Body of pancreas (tissue), 4 donors: ENCODE results near the gene ACSS3. TPM values are rescaled to one million over a fixed set of nuclear protein-coding genes. Genes with fewer than 3 reads are reported as not detected.

Experiments used
- ATAC-seq: fragments of 150-250 bp; one replicate; pipeline ENCODE4 v1.9.1; 2016
- DNase-seq, 4 donors: peaks; one replicate each; pipeline ENCODE4 v3.0.0-alpha.2; 2019
- H3K27ac ChIP-seq, 4 donors: fragments of 200-600 bp; sonication (generic); 1 replicate in 3 of 4; 2 replicates in 1 of 4; pipeline versions ENCODE4 v1.5.1 to v1.6.1; 2016 to 2019; ENCODE audit warnings: mild to moderate bottlenecking in 1 of 4, mixed read lengths in 1 of 4, moderate library complexity in 1 of 4
- H3K27me3 ChIP-seq, 2 donors: fragments of 200-600 bp; sonication (generic); one replicate each; pipeline ENCODE4 v1.6.0; 2016; ENCODE audit warnings: mild to moderate bottlenecking in 1 of 2
- H3K36me3 ChIP-seq, 2 donors: fragments of 200-600 bp; sonication (generic); replicated peaks in 1 of 2; 2 replicates each; pipeline ENCODE4 v1.5.1; 2016; ENCODE audit warnings: low read depth in 2 of 2; ENCODE audit not compliant: insufficient read depth in 1 of 2
- H3K4me1 ChIP-seq: fragments of 200-600 bp; sonication (generic); one replicate; pipeline ENCODE4 v1.6.0; 2016
- H3K4me3 ChIP-seq, 2 donors: fragments of 200-600 bp; sonication (generic); 1 replicate in 1 of 2; 2 replicates in 1 of 2; pipeline ENCODE4 v1.5.1; 2016 to 2019
- H3K9me3 ChIP-seq, 3 donors: fragments of 200-600 bp; sonication (generic); 1 replicate in 2 of 3; 2 replicates in 1 of 3; pipeline ENCODE4 v1.5.1; 2016
- POLR2A ChIP-seq, 3 donors: fragments of 450-650 bp; IDR thresholded peaks; one replicate each; pipeline ENCODE4 v1.6.1; 2016; ENCODE audit warnings: antibody characterized with exemption in 3 of 3, mild to moderate bottlenecking in 2 of 3
- WGBS, 2 donors: methylation state at CpG; one replicate each; pipeline ENCODE4 v1.1.5; 2017; 5-methylcytosine and 5-hydroxymethylcytosine counted together
- intact Hi-C: fragments of 100-400 bp; cut with DNase I; formaldehyde crosslinking; loops from one replicate; pipeline ENCODE4 v1.15.1; 2023
- total RNA-seq, 2 donors: library from RNA; depleted of rRNA; stranded (reverse); fragments of >200 nt; gene quantifications; one replicate each; pipeline ENCODE4 v1.1.0, GENCODE V29; 2016
- TF ChIP-seq, protein P1 (sequence below), 7 experiments: fragments of 450-650 bp in 4 of 7; fragments of 200-600 bp in 3 of 7; sonication (generic) in 3 of 7; IDR thresholded peaks; one replicate each; pipeline ENCODE4 v1.5.1; 2016 to 2019; ENCODE audit warnings: antibody characterized with exemption in 7 of 7

ACSS3 gene
- total RNA-seq, 2 donors from 2014 or later: 9.9 to 27.7 TPM

DNA sequence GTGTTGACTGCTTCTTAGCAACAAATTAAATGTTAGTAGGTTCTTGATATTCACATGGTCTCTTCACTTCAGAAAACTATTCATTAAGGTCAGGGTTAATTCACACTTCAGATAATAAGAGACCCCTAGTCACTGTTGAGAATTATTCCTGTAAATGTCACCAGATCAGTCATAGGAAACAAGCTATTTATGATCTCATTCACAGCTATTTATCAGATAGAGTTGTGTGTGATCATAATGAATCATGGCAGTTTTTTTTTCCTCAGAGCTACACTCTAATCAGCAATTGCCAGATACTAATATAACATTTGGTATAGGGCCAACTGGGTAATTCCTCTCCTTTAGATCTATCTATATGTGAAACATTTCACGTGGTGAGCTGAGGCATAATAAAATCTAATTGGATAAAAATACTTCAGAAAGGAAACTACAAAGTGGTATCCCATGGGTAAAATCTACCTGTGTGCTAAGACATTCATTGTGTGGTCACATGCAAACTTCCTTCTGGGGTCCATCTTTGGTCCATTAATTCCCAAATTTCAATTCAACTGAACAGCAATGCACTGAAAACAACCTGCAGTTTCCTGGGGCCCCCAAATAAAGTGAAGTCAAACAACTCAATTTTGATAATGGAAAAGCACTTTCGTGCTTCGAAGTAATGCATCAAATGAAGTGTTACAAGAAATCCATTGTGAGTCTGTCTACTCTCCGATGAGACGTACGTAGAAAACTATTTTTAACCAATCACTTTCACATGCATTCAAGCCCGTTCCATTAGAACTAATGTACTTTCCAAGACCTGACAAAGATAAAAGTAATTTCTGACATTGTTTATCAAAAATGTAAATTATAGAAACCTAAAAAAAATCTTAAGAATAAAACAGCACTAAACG, 197.0 kb downstream of the ACSS3 start:
- TF ChIP-seq, protein P1, sequence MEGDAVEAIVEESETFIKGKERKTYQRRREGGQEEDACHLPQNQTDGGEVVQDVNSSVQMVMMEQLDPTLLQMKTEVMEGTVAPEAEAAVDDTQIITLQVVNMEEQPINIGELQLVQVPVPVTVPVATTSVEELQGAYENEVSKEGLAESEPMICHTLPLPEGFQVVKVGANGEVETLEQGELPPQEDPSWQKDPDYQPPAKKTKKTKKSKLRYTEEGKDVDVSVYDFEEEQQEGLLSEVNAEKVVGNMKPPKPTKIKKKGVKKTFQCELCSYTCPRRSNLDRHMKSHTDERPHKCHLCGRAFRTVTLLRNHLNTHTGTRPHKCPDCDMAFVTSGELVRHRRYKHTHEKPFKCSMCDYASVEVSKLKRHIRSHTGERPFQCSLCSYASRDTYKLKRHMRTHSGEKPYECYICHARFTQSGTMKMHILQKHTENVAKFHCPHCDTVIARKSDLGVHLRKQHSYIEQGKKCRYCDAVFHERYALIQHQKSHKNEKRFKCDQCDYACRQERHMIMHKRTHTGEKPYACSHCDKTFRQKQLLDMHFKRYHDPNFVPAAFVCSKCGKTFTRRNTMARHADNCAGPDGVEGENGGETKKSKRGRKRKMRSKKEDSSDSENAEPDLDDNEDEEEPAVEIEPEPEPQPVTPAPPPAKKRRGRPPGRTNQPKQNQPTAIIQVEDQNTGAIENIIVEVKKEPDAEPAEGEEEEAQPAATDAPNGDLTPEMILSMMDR (IDR thresholded peaks at IDR 0.05): no peak
- no peak for TF ChIP-seq POLR2A (IDR thresholded peaks at IDR 0.05)
- intact Hi-C loops: no loop called here
- no peaks in the 10 kb centered on the region for H3K36me3 ChIP-seq
- no peak overlapping the region for H3K4me3 ChIP-seq
- H3K27ac ChIP-seq: no peak overlapping the region
- H3K4me1 ChIP-seq: no peaks in the 10 kb centered on the region
- no peak for ATAC-seq
- no peaks in the 10 kb centered on the region for H3K27me3 ChIP-seq
- 59 to 77% methylated on average over 8 of the region's 8 CpGs for WGBS, 2 donors
- DNase-seq: no peak
- no peaks in the 10 kb centered on the region for H3K9me3 ChIP-seq

GRCh38 chr12:81284137-81284536, 206.3 kb downstream of the ACSS3 start:
- Histone ChIP-seq H3K9me3 (no peaks in the 10 kb centered on the region), H3K4me3 (no peak overlapping the region), H3K36me3 (no peaks in the 10 kb centered on the region), H3K4me1 (no peaks in the 10 kb centered on the region), H3K27ac (no peak overlapping the region), H3K27me3 (no peaks in the 10 kb centered on the region)
- DNase-seq: no peak
- WGBS, 2 donors: 43 to 46% methylated on average over 3 of the region's 3 CpGs
- no peak for TF ChIP-seq POLR2A (IDR thresholded peaks at IDR 0.05)
- TF ChIP-seq, protein P1 (IDR thresholded peaks at IDR 0.05): no peak
- intact Hi-C loops: no loop called here
- no peak for ATAC-seq

DNA sequence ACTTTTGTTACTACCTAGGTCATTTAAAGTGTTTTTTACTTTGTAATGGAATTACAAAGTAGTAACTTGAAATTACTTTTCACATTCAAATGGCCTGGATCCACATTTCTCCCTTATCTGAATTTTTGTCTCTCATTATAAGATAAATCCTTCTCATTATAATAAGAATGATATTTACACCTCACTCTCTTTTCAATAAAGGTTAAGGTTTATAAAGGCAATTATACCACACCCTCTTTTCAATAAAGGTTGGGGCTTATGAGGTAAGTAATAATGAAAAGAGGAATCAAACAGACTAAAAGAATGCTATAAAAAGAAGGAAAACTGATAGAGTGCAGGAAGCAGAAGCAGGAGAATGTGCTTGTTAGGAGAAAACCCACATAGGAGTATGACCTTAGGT, 210.8 kb downstream of the ACSS3 start:
- intact Hi-C loops: no loop called here
- Histone ChIP-seq H3K36me3 (no peaks in the 10 kb centered on the region), H3K4me3 (no peak overlapping the region), H3K4me1 (no peaks in the 10 kb centered on the region), H3K27ac (no peak overlapping the region), H3K27me3 (no peaks in the 10 kb centered on the region), H3K9me3 (no peaks in the 10 kb centered on the region)
- DNase-seq: no peak
- no peak for ATAC-seq
- TF ChIP-seq, protein P1 (IDR thresholded peaks at IDR 0.05): no peak
- no peak for TF ChIP-seq POLR2A (IDR thresholded peaks at IDR 0.05)

- TF ChIP-seq, protein P1 (IDR thresholded peaks at IDR 0.05): no peak
- TF ChIP-seq POLR2A (IDR thresholded peaks at IDR 0.05): no peak
- no peaks in the 10 kb centered on the region for H3K4me1 ChIP-seq
- WGBS, 2 donors: 58 to 62% methylated on average over 12 of the region's 12 CpGs
- no peak overlapping the region for H3K4me3 ChIP-seq
- no peaks in the 10 kb centered on the region for H3K9me3 ChIP-seq
- H3K27ac ChIP-seq: no peak overlapping the region
- intact Hi-C loops: no loop called here
- H3K27me3 ChIP-seq: no peaks in the 10 kb centered on the region
- DNase-seq (no peak), ATAC-seq (no peak)
- H3K36me3 ChIP-seq: no peaks in the 10 kb centered on the region
These were observed 216.7 kb downstream of the ACSS3 start for GRCh38 chr12:81294325-81295190.
